Lower lobe of right lung (tissue), 2 donors: Measurements from ENCODE around the gene RUNX1. TPM values are rescaled to one million over a fixed set of nuclear protein-coding genes. Genes with fewer than 3 reads are reported as not detected.

Experiments used
- ATAC-seq, 2 donors: fragments of 200-7000 bp; cut with Tn5 transposase; one replicate each; pipeline ENCODE4 v1.9.1; 2020 to 2022; ENCODE audit warnings: mild to moderate bottlenecking in 2 of 2, moderate library complexity in 2 of 2
- DNase-seq: peaks from one replicate; pipeline ENCODE4 v3.0.0-alpha.2; 2020
- H3K27ac ChIP-seq: fragments of 200-600 bp; one replicate; pipeline ENCODE4 v1.8.0; 2022
- H3K27me3 ChIP-seq: fragments of 200-600 bp; one replicate; pipeline ENCODE4 v1.8.0; 2022; ENCODE audit warnings: low read depth
- H3K36me3 ChIP-seq: fragments of 200-600 bp; one replicate; pipeline ENCODE4 v1.8.0; 2022; ENCODE audit warnings: mild to moderate bottlenecking
- H3K4me1 ChIP-seq: fragments of 200-600 bp; one replicate; pipeline ENCODE4 v1.8.0; 2022
- H3K4me3 ChIP-seq: fragments of 200-600 bp; one replicate; pipeline ENCODE4 v1.8.0; 2022; ENCODE audit warnings: mild to moderate bottlenecking
- H3K9me3 ChIP-seq: fragments of 200-600 bp; one replicate; pipeline ENCODE4 v1.8.0; 2022
- CTCF ChIP-seq: fragments of 200-600 bp; IDR thresholded peaks from one replicate; pipeline ENCODE4 v1.8.0; 2022; ENCODE audit warnings: antibody characterized with exemption, mild to moderate bottlenecking
- intact Hi-C: fragments of 100-400 bp; cut with DNase I; formaldehyde crosslinking; loops from one replicate; pipeline ENCODE4 v1.11.0; 2022
- total RNA-seq: library from RNA; stranded (reverse); fragmentation: NEBNext Ultra II Directional; extraction: Animal tissue kit (Norgen Biotek cat#: 25700); gene quantifications from one replicate; pipeline ENCODE4 v1.2.1, GENCODE V29; 2021
- donor health status: DM: no; HTN: yes; CAD: no; lungs with severe emphysema.

Gene RUNX1
- total RNA-seq, 1 donor from 2014 or later = 110 TPM

DNA sequence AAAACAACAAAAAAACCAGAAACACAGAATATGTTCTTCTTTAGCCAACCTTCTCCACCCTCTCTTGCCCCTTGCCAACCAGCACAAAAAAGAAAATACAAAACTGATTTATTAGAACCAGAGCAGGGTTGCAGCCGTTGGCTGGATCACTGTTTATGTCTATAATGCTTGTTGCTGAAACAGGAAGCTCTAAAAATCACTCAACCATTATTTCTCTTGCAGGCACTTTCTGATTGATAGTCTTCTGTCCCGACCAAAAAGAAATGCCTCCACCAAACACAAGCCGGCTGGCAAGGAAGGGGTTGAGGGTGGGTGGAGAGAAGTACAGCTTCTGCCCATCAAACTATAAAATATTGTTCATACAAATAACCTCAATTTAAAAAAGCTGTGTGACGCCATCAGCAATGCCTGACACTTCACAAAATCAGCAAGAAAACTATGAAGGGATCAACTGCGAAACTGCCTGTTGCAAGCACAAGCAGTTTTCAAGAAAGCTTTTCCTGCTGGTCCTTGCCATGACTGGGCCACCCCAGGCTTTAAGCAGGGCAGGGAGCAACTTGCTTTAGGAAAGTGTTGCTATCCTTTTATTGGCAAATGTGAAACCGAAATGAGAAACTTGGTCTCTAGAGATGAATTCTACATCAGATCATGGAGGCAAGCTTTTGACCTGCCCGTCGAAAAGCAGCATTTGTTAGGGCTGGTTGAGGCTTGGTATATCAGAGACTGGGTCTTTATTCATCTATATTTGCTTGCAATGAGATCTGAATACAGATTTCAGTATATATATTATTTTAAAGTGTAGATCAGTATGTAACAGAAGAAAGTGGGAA is 174.2 kb downstream of the RUNX1 start:
- Histone ChIP-seq H3K4me3 (no peak overlapping the region), H3K27ac (peak overlapping the region; percentile 70), H3K27me3 (no peaks in the 10 kb centered on the region), H3K36me3 (peaks cover 84% of the 10 kb centered on the region), H3K4me1 (peaks cover 53% of the 10 kb centered on the region), H3K9me3 (no peaks in the 10 kb centered on the region)
- ATAC-seq = no peak
- no peak for DNase-seq
- no peak for TF ChIP-seq CTCF
- intact Hi-C loops = no loop called here

- Histone ChIP-seq H3K27me3 (no peaks in the 10 kb centered on the region), H3K4me3 (no peak overlapping the region), H3K9me3 (no peaks in the 10 kb centered on the region), H3K4me1 (peaks cover 38% of the 10 kb centered on the region), H3K27ac (peak overlapping the region; percentile 67), H3K36me3 (peaks cover 69% of the 10 kb centered on the region)
- DNase-seq = no peak
- no peak for TF ChIP-seq CTCF
- no peak for ATAC-seq
- intact Hi-C loops = no loop called here
Measured at GRCh38 chr21:34871026-34871908, 177.8 kb downstream of the RUNX1 start.

DNA sequence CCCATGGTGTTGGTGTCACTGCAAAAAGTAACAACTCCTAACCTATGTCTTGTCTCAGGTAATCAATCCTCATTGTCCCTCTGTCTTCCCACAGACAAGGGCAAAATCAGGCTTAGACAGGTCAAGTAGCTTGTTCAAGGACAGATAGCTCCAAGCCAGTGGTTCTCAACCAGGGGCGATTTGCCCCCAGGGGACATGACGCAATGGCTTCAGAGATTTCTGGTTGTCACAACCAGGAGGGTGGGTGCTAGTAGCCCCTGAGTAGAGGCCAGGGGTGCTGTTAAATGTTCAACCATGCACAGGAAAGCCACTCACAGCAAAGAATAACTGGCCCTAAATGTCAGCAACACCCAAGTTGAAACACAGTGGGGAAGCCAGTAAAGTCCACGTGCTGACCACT is 178.9 kb downstream of the RUNX1 start:
- intact Hi-C loops = no loop called here
- no peak for DNase-seq
- no peak for TF ChIP-seq CTCF
- peaks cover 38% of the 10 kb centered on the region for H3K4me1 ChIP-seq
- H3K36me3 ChIP-seq = peaks cover 59% of the 10 kb centered on the region
- peak overlapping the region; percentile 67 for H3K27ac ChIP-seq
- H3K27me3 ChIP-seq = no peaks in the 10 kb centered on the region
- no peak overlapping the region for H3K4me3 ChIP-seq
- no peak for ATAC-seq
- no peaks in the 10 kb centered on the region for H3K9me3 ChIP-seq

DNA sequence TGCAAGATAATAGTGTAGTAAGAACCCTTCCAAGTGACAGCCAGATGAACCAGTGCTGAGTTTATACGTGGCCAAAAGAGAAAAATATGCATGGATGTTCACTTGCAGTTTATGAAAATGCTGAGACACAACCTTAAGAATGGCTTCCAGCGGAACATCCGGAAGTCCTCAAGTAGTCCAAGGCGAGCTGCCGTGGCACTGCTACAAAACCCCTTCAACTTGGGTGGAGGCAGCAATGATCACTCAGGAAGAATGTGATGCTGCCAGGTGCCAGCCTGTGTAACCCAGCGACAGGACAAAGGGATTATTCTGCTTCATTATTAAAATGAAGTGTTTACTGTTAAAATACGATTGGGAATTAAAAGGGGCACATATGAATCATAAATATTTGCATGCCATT is 179.6 kb downstream of the RUNX1 start:
- Histone ChIP-seq H3K27me3 (no peaks in the 10 kb centered on the region), H3K36me3 (peaks cover 57% of the 10 kb centered on the region), H3K4me1 (peaks cover 37% of the 10 kb centered on the region), H3K4me3 (no peak overlapping the region), H3K9me3 (no peaks in the 10 kb centered on the region), H3K27ac (peak overlapping the region; percentile 67)
- ATAC-seq (peak; percentile 73 to 86), DNase-seq (peak; percentile 65)
- intact Hi-C loops = no loop called here
- no peak for TF ChIP-seq CTCF

- intact Hi-C loops = no loop called here
- Histone ChIP-seq H3K9me3 (no peaks in the 10 kb centered on the region), H3K4me3 (no peak overlapping the region), H3K27me3 (no peaks in the 10 kb centered on the region), H3K4me1 (peaks cover 42% of the 10 kb centered on the region), H3K27ac (no peak overlapping the region), H3K36me3 (peaks cover 55% of the 10 kb centered on the region)
- no peak for TF ChIP-seq CTCF
- ATAC-seq (no peak), DNase-seq (no peak)
Measured at GRCh38 chr21:34867785-34868184, 181.3 kb downstream of the RUNX1 start.
